Vagina (tissue), 2 donors: Measurements from ENCODE around the gene IRS2.

Experiments
- POLR2A ChIP-seq, 2 donors: fragments of 450-650 bp; IDR thresholded peaks; one replicate each; pipeline ENCODE4 v1.6.1; 2017; ENCODE audit warnings: antibody characterized with exemption in 2 of 2, mild to moderate bottlenecking in 2 of 2, moderate library complexity in 2 of 2
- POLR2AphosphoS5 ChIP-seq, 2 donors: sonication (generic); formaldehyde crosslinking; IDR thresholded peaks; one replicate each; pipeline ENCODE4 v1.9.0; 2017; ENCODE audit warnings: antibody characterized with exemption in 2 of 2, mild to moderate bottlenecking in 2 of 2, low read depth in 1 of 2; ENCODE audit not compliant: insufficient read depth in 1 of 2
- TF ChIP-seq, protein P1 (sequence below), 3 experiments: fragments of 450-650 bp in 2 of 3; fragments of 200-600 bp in 1 of 3; sonication (generic) in 1 of 3; IDR thresholded peaks; one replicate each; pipeline ENCODE4 v1.5.1; 2017 to 2019; ENCODE audit warnings: antibody characterized with exemption in 3 of 3, mild to moderate bottlenecking in 2 of 3, moderate library complexity in 2 of 3

DNA sequence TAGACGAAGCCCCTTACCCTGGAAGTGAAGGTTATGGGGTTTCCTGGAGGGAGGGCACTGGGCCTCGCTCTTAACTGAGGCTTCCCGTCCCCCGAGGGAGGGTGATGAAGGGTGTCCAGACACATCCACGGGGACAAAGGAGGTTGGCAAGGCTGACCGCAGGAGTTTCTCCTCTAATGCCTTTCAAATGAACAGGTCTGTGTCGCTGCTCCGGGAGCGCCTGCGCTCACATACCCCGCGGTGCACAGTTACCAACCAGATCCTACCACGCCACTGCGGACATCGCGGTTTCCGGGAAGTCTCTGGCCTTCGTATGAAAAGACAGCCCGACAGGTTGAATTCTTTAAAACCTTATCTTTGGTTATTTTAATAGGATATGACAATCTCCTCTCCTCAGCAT lies 41.3 kb downstream of the IRS2 start:
- TF ChIP-seq, protein P1, sequence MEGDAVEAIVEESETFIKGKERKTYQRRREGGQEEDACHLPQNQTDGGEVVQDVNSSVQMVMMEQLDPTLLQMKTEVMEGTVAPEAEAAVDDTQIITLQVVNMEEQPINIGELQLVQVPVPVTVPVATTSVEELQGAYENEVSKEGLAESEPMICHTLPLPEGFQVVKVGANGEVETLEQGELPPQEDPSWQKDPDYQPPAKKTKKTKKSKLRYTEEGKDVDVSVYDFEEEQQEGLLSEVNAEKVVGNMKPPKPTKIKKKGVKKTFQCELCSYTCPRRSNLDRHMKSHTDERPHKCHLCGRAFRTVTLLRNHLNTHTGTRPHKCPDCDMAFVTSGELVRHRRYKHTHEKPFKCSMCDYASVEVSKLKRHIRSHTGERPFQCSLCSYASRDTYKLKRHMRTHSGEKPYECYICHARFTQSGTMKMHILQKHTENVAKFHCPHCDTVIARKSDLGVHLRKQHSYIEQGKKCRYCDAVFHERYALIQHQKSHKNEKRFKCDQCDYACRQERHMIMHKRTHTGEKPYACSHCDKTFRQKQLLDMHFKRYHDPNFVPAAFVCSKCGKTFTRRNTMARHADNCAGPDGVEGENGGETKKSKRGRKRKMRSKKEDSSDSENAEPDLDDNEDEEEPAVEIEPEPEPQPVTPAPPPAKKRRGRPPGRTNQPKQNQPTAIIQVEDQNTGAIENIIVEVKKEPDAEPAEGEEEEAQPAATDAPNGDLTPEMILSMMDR (IDR thresholded peaks at IDR 0.05), result no peak
- TF ChIP-seq POLR2AphosphoS5 (IDR thresholded peaks at IDR 0.05; ENCODE audit: insufficient read depth in 1 of 2, low read depth in 1 of 2) (no peak), POLR2A (IDR thresholded peaks at IDR 0.05) (no peak)
